SU-DHL-6 (cell line): Measurements from ENCODE around the gene RNF113B.

Experiments
- EZH2phosphoT487 ChIP-seq: fragments of 200-600 bp; sonication (generic), shearing (Covaris generic); conservative IDR thresholded peaks from 2 replicates; pipeline ENCODE4 v1.6.1; 2018; ENCODE audit warnings: mild to moderate bottlenecking, antibody characterized with exemption, low read length, moderate library complexity, mixed read lengths
- TF ChIP-seq, protein P1 (sequence below): fragments of 200-600 bp; sonication (generic); IDR thresholded peaks from one replicate; pipeline ENCODE4 v1.5.1; 2017; ENCODE audit warnings: antibody characterized with exemption, mild to moderate bottlenecking, low read length, moderate library complexity; ENCODE audit not compliant: insufficient read depth, poor library complexity, severe bottlenecking

DNA sequence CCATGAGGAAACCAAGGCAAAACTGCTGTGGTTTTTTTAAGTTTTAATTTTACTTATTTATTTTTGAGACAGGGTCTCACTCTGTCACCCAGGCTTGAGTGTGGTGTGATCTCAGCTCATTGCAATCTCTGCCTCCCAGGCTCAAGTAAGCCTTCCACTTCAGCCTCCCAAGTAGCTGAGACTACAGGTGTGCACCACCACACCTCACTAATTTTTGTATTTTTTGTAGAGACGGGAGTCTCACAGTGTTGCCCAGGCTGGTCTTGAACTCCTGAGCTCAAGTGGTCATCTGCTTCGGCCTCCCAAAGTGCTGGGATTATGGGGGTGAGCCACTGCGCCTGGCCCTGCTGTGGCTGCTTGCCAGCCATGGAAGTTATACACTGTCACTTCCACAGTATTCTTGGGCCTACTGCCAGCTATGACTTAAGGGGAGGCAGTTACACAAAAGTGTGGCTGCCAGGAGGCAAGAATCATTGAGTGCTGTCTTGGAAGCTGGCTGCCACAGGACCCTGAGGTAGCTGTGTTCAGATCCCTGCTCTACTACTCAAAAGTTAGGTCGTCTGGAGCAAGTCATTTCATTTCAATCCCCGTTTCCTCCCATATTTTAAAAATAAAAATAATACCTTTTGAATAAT lies 21.5 kb downstream of the RNF113B start:
- TF ChIP-seq, protein P1, sequence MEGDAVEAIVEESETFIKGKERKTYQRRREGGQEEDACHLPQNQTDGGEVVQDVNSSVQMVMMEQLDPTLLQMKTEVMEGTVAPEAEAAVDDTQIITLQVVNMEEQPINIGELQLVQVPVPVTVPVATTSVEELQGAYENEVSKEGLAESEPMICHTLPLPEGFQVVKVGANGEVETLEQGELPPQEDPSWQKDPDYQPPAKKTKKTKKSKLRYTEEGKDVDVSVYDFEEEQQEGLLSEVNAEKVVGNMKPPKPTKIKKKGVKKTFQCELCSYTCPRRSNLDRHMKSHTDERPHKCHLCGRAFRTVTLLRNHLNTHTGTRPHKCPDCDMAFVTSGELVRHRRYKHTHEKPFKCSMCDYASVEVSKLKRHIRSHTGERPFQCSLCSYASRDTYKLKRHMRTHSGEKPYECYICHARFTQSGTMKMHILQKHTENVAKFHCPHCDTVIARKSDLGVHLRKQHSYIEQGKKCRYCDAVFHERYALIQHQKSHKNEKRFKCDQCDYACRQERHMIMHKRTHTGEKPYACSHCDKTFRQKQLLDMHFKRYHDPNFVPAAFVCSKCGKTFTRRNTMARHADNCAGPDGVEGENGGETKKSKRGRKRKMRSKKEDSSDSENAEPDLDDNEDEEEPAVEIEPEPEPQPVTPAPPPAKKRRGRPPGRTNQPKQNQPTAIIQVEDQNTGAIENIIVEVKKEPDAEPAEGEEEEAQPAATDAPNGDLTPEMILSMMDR, result no peak
- TF ChIP-seq EZH2phosphoT487, result no peak
